Omental fat pad (tissue), 4 donors: ENCODE data around the gene SPHK1. TPM values are rescaled to one million over a fixed set of nuclear protein-coding genes. Genes with fewer than 3 reads are reported as not detected.
A peak's percentile ranks its signal among the peaks of the same experiment; 100 is the strongest.

ENCODE experiments used
- ATAC-seq: fragments of 150-250 bp; one replicate; pipeline ENCODE4 v1.9.1; 2016; ENCODE audit warnings: mild to moderate bottlenecking, moderate library complexity; ENCODE audit not compliant: low FRiP score
- DNase-seq: peaks from one replicate; pipeline ENCODE4 v3.0.0-alpha.2; 2019; ENCODE audit warnings: low spot score
- total RNA-seq, 4 donors: library from RNA; depleted of rRNA; stranded (reverse); fragments of >200 nt; gene quantifications; one replicate each; pipeline ENCODE4 v1.1.0, GENCODE V29; 2016
- TF ChIP-seq, protein P1 (sequence below), 3 donors: fragments of 450-650 bp; IDR thresholded peaks; one replicate each; pipeline ENCODE4 v1.5.1; 2016 to 2017; ENCODE audit warnings: antibody characterized with exemption in 3 of 3, mild to moderate bottlenecking in 3 of 3, moderate library complexity in 2 of 3

SPHK1 gene
- total RNA-seq, 4 donors from 2014 or later = 8.7 to 107 (median 17.5) TPM

DNA sequence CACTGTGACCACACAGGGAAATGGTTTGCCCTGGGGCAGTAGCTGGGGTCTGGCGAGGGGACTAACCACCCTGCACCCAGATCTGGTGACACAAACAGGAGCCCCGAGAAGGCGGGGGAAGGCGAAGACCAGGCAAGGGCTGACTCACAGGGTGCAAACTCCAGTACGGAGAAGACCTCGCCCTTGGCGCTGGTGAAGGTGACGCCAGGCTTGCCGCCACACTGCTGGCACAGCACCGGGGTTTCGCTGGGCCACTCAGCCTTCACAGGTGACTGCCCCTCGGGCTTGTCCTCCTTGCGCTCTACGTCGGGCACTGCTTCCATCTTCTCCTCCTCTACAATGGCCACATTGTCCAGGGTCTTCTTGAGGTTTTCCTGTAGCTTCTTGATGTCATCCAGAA lies 11.6 kb downstream of the SPHK1 start:
- DNase-seq (no peak), ATAC-seq (no peak)
- TF ChIP-seq, protein P1, sequence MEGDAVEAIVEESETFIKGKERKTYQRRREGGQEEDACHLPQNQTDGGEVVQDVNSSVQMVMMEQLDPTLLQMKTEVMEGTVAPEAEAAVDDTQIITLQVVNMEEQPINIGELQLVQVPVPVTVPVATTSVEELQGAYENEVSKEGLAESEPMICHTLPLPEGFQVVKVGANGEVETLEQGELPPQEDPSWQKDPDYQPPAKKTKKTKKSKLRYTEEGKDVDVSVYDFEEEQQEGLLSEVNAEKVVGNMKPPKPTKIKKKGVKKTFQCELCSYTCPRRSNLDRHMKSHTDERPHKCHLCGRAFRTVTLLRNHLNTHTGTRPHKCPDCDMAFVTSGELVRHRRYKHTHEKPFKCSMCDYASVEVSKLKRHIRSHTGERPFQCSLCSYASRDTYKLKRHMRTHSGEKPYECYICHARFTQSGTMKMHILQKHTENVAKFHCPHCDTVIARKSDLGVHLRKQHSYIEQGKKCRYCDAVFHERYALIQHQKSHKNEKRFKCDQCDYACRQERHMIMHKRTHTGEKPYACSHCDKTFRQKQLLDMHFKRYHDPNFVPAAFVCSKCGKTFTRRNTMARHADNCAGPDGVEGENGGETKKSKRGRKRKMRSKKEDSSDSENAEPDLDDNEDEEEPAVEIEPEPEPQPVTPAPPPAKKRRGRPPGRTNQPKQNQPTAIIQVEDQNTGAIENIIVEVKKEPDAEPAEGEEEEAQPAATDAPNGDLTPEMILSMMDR (IDR thresholded peaks at IDR 0.05) = no peak

DNA sequence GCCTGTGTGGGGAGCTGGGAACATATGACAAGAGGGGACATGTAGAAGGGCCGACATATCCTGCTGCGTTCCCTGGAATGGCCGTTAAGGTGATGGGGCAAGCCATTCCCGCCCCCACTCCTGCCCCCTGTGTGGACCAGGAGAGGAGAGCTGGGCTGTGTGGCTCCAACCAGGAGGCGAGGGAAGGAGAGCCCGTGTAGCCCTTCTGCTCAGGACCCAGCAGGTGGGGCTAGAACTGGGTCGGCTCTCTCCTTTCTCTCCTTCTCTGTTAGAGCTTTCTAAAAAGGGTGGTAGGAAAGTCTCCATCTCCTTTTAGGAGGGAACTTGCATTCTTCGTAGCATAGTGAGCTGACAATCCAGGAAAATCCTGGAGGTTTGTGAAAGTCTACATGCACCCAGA lies 12.8 kb downstream of the SPHK1 start:
- ATAC-seq = no peak
- DNase-seq = no peak
- TF ChIP-seq, protein P1 (IDR thresholded peaks at IDR 0.05) = no peak

DNA sequence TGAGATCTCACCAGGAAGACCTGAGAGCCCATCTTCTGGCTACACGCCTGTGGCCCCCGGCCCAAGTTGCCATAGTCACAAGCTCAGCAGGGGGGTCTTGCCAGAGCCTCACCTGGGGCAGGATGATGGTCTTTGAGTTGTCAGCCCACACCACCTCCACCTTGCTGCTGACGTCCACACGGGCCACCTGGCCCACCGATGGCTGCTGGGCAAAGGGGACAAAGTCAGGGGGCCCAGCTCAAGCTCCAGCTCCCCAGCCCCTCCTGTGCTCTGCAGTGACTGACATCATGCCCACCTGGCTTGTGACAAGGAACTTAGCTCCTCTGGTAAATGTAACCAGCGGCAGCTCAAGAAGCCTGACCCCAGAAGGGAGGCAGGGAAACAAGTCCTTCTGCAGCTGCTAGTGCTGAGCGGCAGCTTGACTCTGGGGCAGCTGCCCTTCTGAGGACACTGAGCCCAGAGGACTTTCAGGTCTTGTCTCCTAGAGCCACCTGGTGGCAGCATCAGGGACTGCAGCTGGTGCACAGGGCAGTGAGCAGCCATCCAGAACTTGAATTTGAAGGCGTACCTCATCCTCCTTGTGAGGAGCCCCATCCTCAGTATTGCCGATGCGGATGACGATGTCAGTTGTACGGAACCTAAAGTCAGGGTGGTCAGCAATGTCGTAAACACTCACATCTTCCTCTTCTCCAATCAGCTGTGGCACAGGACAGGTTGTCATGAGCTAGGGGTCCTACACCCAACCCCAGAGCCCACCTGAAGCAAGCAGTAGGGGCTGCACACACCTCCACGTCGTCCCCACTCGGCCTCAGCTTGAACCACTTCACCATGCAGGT lies 13.5 kb downstream of the SPHK1 start:
- ATAC-seq = peak; percentile 66
- DNase-seq = peak; percentile 99
- TF ChIP-seq, protein P1 (IDR thresholded peaks at IDR 0.05) = peak in 1 of 3 donors; percentile 89

DNA sequence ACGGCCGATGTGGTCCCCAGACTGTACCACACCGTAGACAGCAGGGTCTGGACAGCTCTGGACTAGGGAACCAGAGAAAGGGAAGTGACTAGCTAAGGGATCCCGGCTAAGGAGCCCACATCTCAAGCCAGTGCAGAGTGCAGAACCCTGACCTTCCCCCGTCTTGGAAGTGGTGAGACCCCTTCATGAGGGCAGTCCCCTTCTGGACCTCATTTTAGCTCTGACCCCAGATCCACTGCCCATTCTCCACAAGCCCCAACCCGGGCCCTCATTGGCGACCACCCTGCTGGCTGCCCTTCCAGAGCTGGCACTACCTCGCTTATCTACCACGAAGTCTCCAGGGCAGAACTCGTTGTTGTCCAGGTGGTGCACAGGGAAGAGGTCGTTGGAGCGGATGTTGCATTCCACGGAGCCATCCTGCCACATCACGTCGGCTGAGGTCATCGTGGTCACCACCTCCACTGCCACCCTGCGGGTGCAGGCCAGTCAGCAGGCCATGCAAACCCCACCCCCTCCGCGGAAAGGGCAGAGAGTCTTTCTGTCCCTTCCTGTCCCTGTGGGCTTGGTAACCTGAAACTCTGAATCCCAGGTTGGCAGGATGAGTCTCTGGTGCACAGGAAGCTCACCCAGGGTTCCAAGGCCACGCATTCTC lies 14.2 kb downstream of the SPHK1 start:
- ATAC-seq (no peak), DNase-seq (no peak)
- TF ChIP-seq, protein P1 (IDR thresholded peaks at IDR 0.05) = no peak

DNA sequence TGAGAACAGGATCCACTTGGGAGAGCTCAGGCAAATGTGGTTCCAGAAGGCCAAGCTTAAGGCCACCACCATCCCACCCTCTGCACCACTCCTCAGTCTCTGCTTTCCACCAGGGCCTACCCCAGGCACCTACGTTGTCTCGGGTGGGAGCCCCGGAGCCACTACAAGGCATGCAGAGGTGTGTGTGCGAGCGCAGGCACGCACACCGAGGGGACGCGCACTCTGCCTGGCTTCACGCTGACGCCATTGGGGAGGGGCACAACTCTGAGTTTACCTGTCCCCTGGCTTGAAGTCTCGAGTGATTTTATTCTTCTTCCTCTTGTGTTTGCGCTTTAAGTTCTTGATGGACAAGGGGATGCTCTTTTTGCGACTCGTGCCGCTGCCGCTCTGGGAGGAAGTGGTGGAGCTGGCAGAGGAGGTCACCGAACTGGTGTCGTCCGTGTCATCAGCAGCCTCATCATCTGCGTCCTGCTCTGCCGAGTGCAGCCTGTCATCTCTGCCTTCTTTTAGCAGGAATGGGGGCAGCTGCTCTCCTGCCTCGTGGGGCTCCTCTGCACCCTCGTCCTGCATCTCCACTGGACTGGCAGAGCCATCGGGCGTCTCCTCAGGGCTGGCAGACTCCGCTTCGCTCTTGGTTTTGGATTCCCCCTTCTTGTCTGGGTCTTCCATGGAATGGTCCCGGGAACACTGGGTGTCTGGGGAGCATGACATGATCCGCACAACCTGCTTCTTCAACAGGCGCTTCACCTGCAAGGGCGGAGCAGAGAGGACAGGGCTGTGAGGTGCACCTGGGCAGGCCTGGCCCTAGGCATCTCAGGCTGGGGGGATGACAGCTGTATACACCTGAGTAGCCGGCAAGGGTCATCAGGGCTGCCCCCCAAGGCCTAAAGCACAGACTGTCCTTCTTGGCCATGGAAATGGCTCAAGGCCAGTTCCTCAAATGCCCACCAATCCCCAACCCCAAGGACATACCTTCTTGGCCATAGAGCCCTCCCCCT lies 15.1 kb downstream of the SPHK1 start:
- TF ChIP-seq, protein P1 (IDR thresholded peaks at IDR 0.05) = no peak
- ATAC-seq = no peak
- no peak for DNase-seq

DNA sequence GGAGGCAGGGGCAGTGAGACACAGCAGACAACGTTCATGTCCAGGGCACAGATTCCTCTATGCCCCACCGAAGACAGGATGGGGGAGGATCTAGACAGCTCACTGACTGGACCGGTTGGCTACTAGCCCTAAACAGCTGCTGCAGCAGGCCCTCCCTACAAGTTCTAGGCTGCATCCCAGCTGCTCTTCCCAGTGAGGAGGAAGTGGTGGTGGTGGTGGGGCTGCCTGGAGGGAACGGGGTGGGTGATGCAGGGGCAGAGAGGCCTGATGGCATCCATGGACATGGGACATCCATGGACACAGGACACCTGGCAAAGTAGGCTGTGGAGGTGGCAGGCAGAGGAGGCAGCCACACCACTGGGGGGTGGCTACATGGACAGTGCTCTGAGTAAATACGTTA lies 18.3 kb downstream of the SPHK1 start:
- ATAC-seq = no peak
- TF ChIP-seq, protein P1 (IDR thresholded peaks at IDR 0.05) = no peak
- DNase-seq = no peak
